A549 (cell line): Measurements from ENCODE around the gene ADGRG6. TPM values are rescaled to one million over a fixed set of nuclear protein-coding genes. Genes with fewer than 3 reads are reported as not detected.
A peak's percentile ranks its signal among the peaks of the same experiment; 100 is the strongest.

Source experiments
- ATAC-seq, 2 experiments: fragments of 200-7000 bp in 1 of 2; fragments of >200 bp in 1 of 2; cut with Nextera tagmentation in 1 of 2; cut with Tn5 transposase in 1 of 2; 3 replicates each; pipeline versions ENCODE4 v1.8.0 to v1.9.1; 2018 to 2020; ENCODE audit warnings: mild to moderate bottlenecking in 1 of 2, moderate library complexity in 1 of 2
- CTCF ChIA-PET: fragments of 300-600 bp; sonication (Branson Sonifier 250); formaldehyde crosslinking; extraction: SDS; loops from one replicate; lab custom pipeline; 2021; ENCODE audit warnings: antibody characterized with exemption, inconsistent platforms; lab: Yijun Ruan, JAX
- POLR2A ChIA-PET: fragments of 350-600 bp; formaldehyde crosslinking; extraction: SDS; loops from one replicate; lab custom pipeline; 2021; ENCODE audit warnings: antibody characterized with exemption, inconsistent platforms; lab: Yijun Ruan, JAX
- DNase-seq, 2 experiments: peaks; one replicate each; pipeline versions ENCODE4 v3.0.0 to v3.0.0-alpha.2; 2011 to 2016; ENCODE audit warnings: low read depth in 1 of 2, low spot score in 1 of 2
- FAIRE-seq: peaks from 2 replicates; lab custom pipeline; 2011; peaks lifted over from hg19 to GRCh38; lab: Jason Lieb, UNC
- H3K27ac ChIP-seq, 2 experiments: fragments of >200 bp; sonication (Bioruptor Twin); formaldehyde crosslinking; 3 replicates each; pipeline ENCODE4 v1.5.1; 2016 to 2017
- H3K4me1 ChIP-seq: fragments of >200 bp; sonication (Bioruptor Twin); formaldehyde crosslinking; 3 replicates; pipeline ENCODE4 v1.6.1; 2016
- H3K4me2 ChIP-seq: fragments of >200 bp; sonication (Bioruptor Twin); formaldehyde crosslinking; 3 replicates; pipeline ENCODE4 v1.6.1; 2016
- H3K4me3 ChIP-seq: fragments of >200 bp; sonication (Bioruptor Twin); formaldehyde crosslinking; 3 replicates; pipeline ENCODE4 v1.5.1; 2016
- H3K9me3 ChIP-seq: fragments of >200 bp; sonication (Bioruptor Twin); formaldehyde crosslinking; 3 replicates; pipeline ENCODE4 v1.6.1; 2016
- ATOH8 ChIP-seq: fragments of 250-450 bp; sonication (Bioruptor Pico); IDR thresholded peaks from 2 replicates; pipeline ENCODE4 v1.5.0; 2020; ENCODE audit warnings: low read depth, mild to moderate bottlenecking, moderate library complexity
- CBX2 ChIP-seq: fragments of 200-600 bp; sonication (generic); IDR thresholded peaks from 2 replicates; pipeline ENCODE4 v1.6.1; 2016; ENCODE audit warnings: low read depth, mild to moderate bottlenecking, borderline replicate concordance
- CEBPB ChIP-seq, 2 experiments: fragments of >200 bp in 1 of 2; sonication (Bioruptor Twin) in 1 of 2; formaldehyde crosslinking in 1 of 2; IDR thresholded peaks; 2 replicates each; pipeline ENCODE4 v1.6.1; 2012 to 2016
- CTCF ChIP-seq: fragments of >200 bp; sonication (Bioruptor Twin); formaldehyde crosslinking; IDR thresholded peaks from 3 replicates; pipeline ENCODE4 v1.5.1; 2016
- E2F6 ChIP-seq: IDR thresholded peaks from 2 replicates; pipeline ENCODE4 v1.6.1; 2012; ENCODE audit warnings: low read depth, borderline replicate concordance
- FOSB ChIP-seq: fragments of 250-450 bp; sonication (Bioruptor Pico); IDR thresholded peaks from 2 replicates; pipeline ENCODE4 v1.5.0; 2020; ENCODE audit warnings: mild to moderate bottlenecking, moderate library complexity
- GATA3 ChIP-seq: IDR thresholded peaks from 2 replicates; pipeline ENCODE4 v1.6.1; 2012; ENCODE audit warnings: borderline replicate concordance
- HES2 ChIP-seq: fragments of >200 bp; sonication (Bioruptor Twin); formaldehyde crosslinking; IDR thresholded peaks from 2 replicates; pipeline ENCODE4 v1.6.1; 2016
- HMGXB4 ChIP-seq: fragments of 250-450 bp; sonication (Bioruptor Pico); IDR thresholded peaks from 2 replicates; pipeline ENCODE4 v1.5.0; 2021; ENCODE audit warnings: mild to moderate bottlenecking, moderate library complexity, borderline replicate concordance
- HOXB5 ChIP-seq: fragments of 250-450 bp; sonication (Bioruptor Pico); IDR thresholded peaks from 2 replicates; pipeline ENCODE4 v1.5.0; 2020; ENCODE audit warnings: mild to moderate bottlenecking, moderate library complexity
- JUN ChIP-seq, 2 experiments: fragments of >200 bp; sonication (Bioruptor Twin); formaldehyde crosslinking; IDR thresholded peaks; 2 replicates in 1 of 2; 3 replicates in 1 of 2; pipeline ENCODE4 v1.6.1; 2016 to 2017
- KDM1A ChIP-seq: fragments of 200-600 bp; sonication (generic); IDR thresholded peaks from 2 replicates; pipeline ENCODE4 v1.6.1; 2016; ENCODE audit warnings: low read depth, mild to moderate bottlenecking
- KDM5A ChIP-seq: fragments of 200-600 bp; sonication (generic); IDR thresholded peaks from 2 replicates; pipeline ENCODE4 v1.6.1; 2016; ENCODE audit warnings: antibody characterized with exemption, mild to moderate bottlenecking
- MAFK ChIP-seq: fragments of 450-650 bp; IDR thresholded peaks from 2 replicates; pipeline ENCODE4 v1.6.1; 2014; ENCODE audit not compliant: partially characterized antibody
- MAX ChIP-seq: IDR thresholded peaks from 2 replicates; pipeline ENCODE4 v1.6.1; 2012
- NFE2L2 ChIP-seq: fragments of 150-350 bp; conservative IDR thresholded peaks from 2 replicates; pipeline ENCODE4 v1.6.1; 2014; ENCODE audit warnings: low read length
- POLR2AphosphoS2 ChIP-seq: conservative IDR thresholded peaks from 2 replicates; pipeline ENCODE4 v1.6.1; 2012; ENCODE audit warnings: low read length, improper control_type of control experiment, inconsistent platforms
- RAD21 ChIP-seq, 2 experiments: fragments of >200 bp in 1 of 2; sonication (Bioruptor Twin) in 1 of 2; formaldehyde crosslinking in 1 of 2; IDR thresholded peaks in 1 of 2; conservative IDR thresholded peaks in 1 of 2; 2 replicates in 1 of 2; 3 replicates in 1 of 2; pipeline ENCODE4 v1.6.1; 2012 to 2018; ENCODE audit warnings: inconsistent platforms in 1 of 2
- RCOR1 ChIP-seq: fragments of 150-350 bp; IDR thresholded peaks from 2 replicates; pipeline ENCODE4 v1.6.1; 2014; ENCODE audit warnings: antibody characterized with exemption, low read length, low read depth
- RNF2 ChIP-seq: fragments of 200-600 bp; sonication (generic); IDR thresholded peaks from 2 replicates; pipeline ENCODE4 v1.6.1; 2016; ENCODE audit warnings: low read depth, mild to moderate bottlenecking, antibody characterized with exemption, moderate library complexity, borderline replicate concordance
- SMC3 ChIP-seq: fragments of >200 bp; sonication (Bioruptor Twin); formaldehyde crosslinking; IDR thresholded peaks from 3 replicates; pipeline ENCODE4 v1.6.1; 2018; ENCODE audit warnings: inconsistent platforms
- SREBF2 ChIP-seq: fragments of 450-650 bp; IDR thresholded peaks from 2 replicates; pipeline ENCODE4 v1.6.1; 2014; ENCODE audit warnings: mild to moderate bottlenecking, moderate library complexity
- ZC3H11A ChIP-seq: fragments of 450-650 bp; IDR thresholded peaks from 2 replicates; pipeline ENCODE4 v1.6.1; 2014; ENCODE audit warnings: antibody characterized with exemption, mild to moderate bottlenecking
- WGBS: methylation state at CpG from one replicate; pipeline ENCODE4 v1.1.6; 2017; ENCODE audit errors: missing lambda C conversion rate; 5-methylcytosine and 5-hydroxymethylcytosine counted together
- polyA plus RNA-seq, 4 experiments: library from polyadenylated mRNA; depleted of rRNA in 3 of 4; stranded (reverse); fragments of >200 nt; fragmentation: RNase III in 1 of 4; extraction: RNeasy Plus Mini Kit Qiagen cat#74134 plus additional on column Dnase treatment in 1 of 4; gene quantifications; 2 replicates in 3 of 4; 3 replicates in 1 of 4; pipeline ENCODE4 v1.2.3, GENCODE V29; 2011 to 2017

Gene ADGRG6
- polyA plus RNA-seq, 2 of the 4 experiments (the other 2 are of a cell fraction): 55.4 to 181 TPM

- Histone ChIP-seq H3K9me3 (no peaks in the 10 kb centered on the region), H3K4me3 (no peak overlapping the region)
- POLR2A ChIA-PET: no interaction called here
- WGBS: 32% methylated on average over 4 of the region's 4 CpGs
- no peak for TF ChIP-seq HOXB5 (CRISPR knock-in tag)
- TF ChIP-seq HMGXB4: no peak
- TF ChIP-seq SREBF2: no peak
- TF ChIP-seq HES2: no peak
- no peak for TF ChIP-seq RNF2
- no peak for TF ChIP-seq GATA3
- TF ChIP-seq FOSB (CRISPR knock-in tag): no peak
- no peak for TF ChIP-seq KDM5A
- TF ChIP-seq CEBPB (IDR thresholded peaks at IDR 0.05): peak in 1 of 2 experiments; percentile 55; a peak in 3 of 4 replicates
- no peak for TF ChIP-seq NFE2L2
- TF ChIP-seq MAX: no peak
- peak; percentile 65 for TF ChIP-seq CTCF
- TF ChIP-seq RAD21 (conservative IDR thresholded peaks at IDR 0.05 in 1 of 2, IDR thresholded peaks at IDR 0.05 in 1 of 2): peak; percentile 77 to 80
- no peak for TF ChIP-seq RCOR1
- no peak for TF ChIP-seq POLR2AphosphoS2
- no peak for TF ChIP-seq E2F6
- TF ChIP-seq KDM1A: no peak
- TF ChIP-seq SMC3: peak; percentile 84
- TF ChIP-seq, all 56 proteins: peak for 4
- peak; percentile 49 for FAIRE-seq
- CTCF ChIA-PET: interaction anchor here (0.6 to 3.4 kb wide), 20 partner anchors 9 to 241 kb away, joined by 3 to 22 read pairs (median 4); partner anchors contain the start of genes NMBR and VTA1
- peak in 1 of 2 experiments; percentile 55 for DNase-seq
- peaks cover 60% of the 10 kb centered on the region for H3K4me1 ChIP-seq
- H3K27ac ChIP-seq: peak overlapping the region; percentile 54 to 73
- peak; percentile 78 to 86; a peak in 5 of 6 replicates for ATAC-seq
- peak overlapping the region; percentile 47 for H3K4me2 ChIP-seq
Observed at GRCh38 chr6:142387997-142388815, 86.4 kb downstream of the ADGRG6 start.

- no peaks in the 10 kb centered on the region for H3K4me1 ChIP-seq
- no peak overlapping the region for H3K27ac ChIP-seq
- FAIRE-seq: no peak
- H3K4me3 ChIP-seq: no peak overlapping the region
- ATAC-seq: no peak
- no peak overlapping the region for H3K4me2 ChIP-seq
- ChIA-PET CTCF (interaction anchor here (1.0 kb wide), 1 partner anchor 249 kb away, joined by 3 read pairs; no protein-coding TSS in a partner anchor), POLR2A (no interaction called here)
- 100% methylated on average over 3 of the region's 3 CpGs for WGBS
- H3K9me3 ChIP-seq: no peaks in the 10 kb centered on the region
- no peak for DNase-seq
- TF ChIP-seq CBX2: no peak
- no peak for TF ChIP-seq ZC3H11A
- TF ChIP-seq SMC3: no peak
- TF ChIP-seq MAX: no peak
- TF ChIP-seq ATOH8 (CRISPR knock-in tag): no peak
- TF ChIP-seq HOXB5 (CRISPR knock-in tag): no peak
- TF ChIP-seq JUN (IDR thresholded peaks at IDR 0.05): no peak
- TF ChIP-seq MAFK: no peak
- TF ChIP-seq NFE2L2: no peak
Observed at GRCh38 chr6:142395266-142395665, 93.5 kb downstream of the ADGRG6 start.
